Stimulated activated naive CD8-positive, alpha-beta T cell treated with anti-CD3 and anti-CD28 coated beads, Interleukin-15, Interleukin-2, amounts not matched to agents 100 U/mL and 50 U/mL, for 24 hours (primary cell): Measurements from ENCODE around the gene GRPEL1.

Experiments
- ATAC-seq: fragments of 150-1000 bp; cut with Tn5 transposase; one replicate; pipeline ENCODE4 v1.10.0; 2021
- DNase-seq: peaks from one replicate; pipeline ENCODE4 v3.0.0; 2021

Gene GRPEL1

GRCh38 chr4:7045553-7045952, 22.3 kb downstream of the GRPEL1 start:
- no peak for ATAC-seq
- no peak for DNase-seq

GRCh38 chr4:7044137-7044930, 23.5 kb downstream of the GRPEL1 start:
- DNase-seq (no peak), ATAC-seq (no peak)

- DNase-seq (peak; percentile 56), ATAC-seq (peak; percentile 48)
These were observed 24.4 kb downstream of the GRPEL1 start, which contains the start of gene TADA2B for GRCh38 chr4:7043284-7044136. Gene TADA2B, plus strand, starts transcription at chr4:7043372. Its CDS starts 208 bp downstream, at chr4:7043580.

- DNase-seq: peak; percentile 95
- ATAC-seq: peak; percentile 93
These were observed 25.2 kb downstream of the GRPEL1 start for GRCh38 chr4:7042503-7043283.

- ATAC-seq: no peak
- DNase-seq: no peak
These were observed 25.9 kb downstream of the GRPEL1 start for GRCh38 chr4:7041801-7042502.

GRCh38 chr4:7041246-7041645, 26.6 kb downstream of the GRPEL1 start:
- DNase-seq (no peak), ATAC-seq (no peak)

- ATAC-seq (no peak), DNase-seq (no peak)
These were observed 27.1 kb downstream of the GRPEL1 start for GRCh38 chr4:7040765-7041164.

GRCh38 chr4:7037425-7037824, 30.4 kb downstream of the GRPEL1 start:
- DNase-seq: no peak
- ATAC-seq: no peak

GRCh38 chr4:7034262-7035081, 33.4 kb downstream of the GRPEL1 start:
- DNase-seq (no peak), ATAC-seq (no peak)

GRCh38 chr4:7032596-7032995, 35.3 kb downstream of the GRPEL1 start:
- DNase-seq: no peak
- ATAC-seq: no peak

- DNase-seq (no peak), ATAC-seq (no peak)
These were observed 36.1 kb downstream of the GRPEL1 start for GRCh38 chr4:7031558-7032449.

- ATAC-seq: no peak
These were observed 37.0 kb downstream of the GRPEL1 start for GRCh38 chr4:7030856-7031255.

GRCh38 chr4:7029921-7030320, 37.9 kb downstream of the GRPEL1 start:
- ATAC-seq: no peak
- DNase-seq: no peak

More at GRCh38 chr4:7030856-7031255, 37.0 kb downstream of the GRPEL1 start:
- DNase-seq: no peak

GRCh38 chr4:7029212-7029611, 38.7 kb downstream of the GRPEL1 start:
- ATAC-seq (no peak), DNase-seq (no peak)

- ATAC-seq: no peak
- DNase-seq: no peak
These were observed 40.0 kb downstream of the GRPEL1 start for GRCh38 chr4:7027913-7028312.

- ATAC-seq (no peak), DNase-seq (no peak)
These were observed 40.6 kb downstream of the GRPEL1 start for GRCh38 chr4:7027284-7027683.

GRCh38 chr4:7026107-7026506, 41.8 kb downstream of the GRPEL1 start:
- ATAC-seq (no peak), DNase-seq (no peak)

- no peak for ATAC-seq
- no peak for DNase-seq
These were observed 42.7 kb downstream of the GRPEL1 start for GRCh38 chr4:7025040-7025602.

- DNase-seq: no peak
- ATAC-seq: no peak
These were observed 43.5 kb downstream of the GRPEL1 start for GRCh38 chr4:7024336-7024890.
